Measurements from ENCODE around the gene RPP21.
A peak's percentile ranks its signal among the peaks of the same experiment; 100 is the strongest.

Gene RPP21

GRCh38 chr6:30344868-30345671 is at the start of gene RPP21 (continued):
- TF ChIP-seq KLF17 (tag by site-specific recombination; IDR thresholded peaks at IDR 0.05) (peak; percentile 96), GLI2 (tag by site-specific recombination; IDR thresholded peaks at IDR 0.05; ENCODE audit: borderline replicate concordance, low read depth) (no peak), ZNF639 (tag by site-specific recombination; IDR thresholded peaks at IDR 0.05) (peak; percentile 84), BCL11B (tag by site-specific recombination; IDR thresholded peaks at IDR 0.05; ENCODE audit: low read depth) (no peak), ZNF658 (tag by site-specific recombination; IDR thresholded peaks at IDR 0.05) (no peak), ZNF391 (tag by site-specific recombination; IDR thresholded peaks at IDR 0.05; ENCODE audit: borderline replicate concordance, low read depth) (peak; percentile 85; the same call in 1 of the 2 replicates), ZFP69B (tag by site-specific recombination; IDR thresholded peaks at IDR 0.05) (0 out of 2 replicates have a peak, but pooled peaks have one; percentile 52), FEZF1 (tag by site-specific recombination; IDR thresholded peaks at IDR 0.05) (no peak), ZIC2 (tag by site-specific recombination; IDR thresholded peaks at IDR 0.05) (peak; percentile 50), ZNF2 (tag by site-specific recombination; IDR thresholded peaks at IDR 0.05) (peak; percentile 78), GLIS2 (tag by site-specific recombination; IDR thresholded peaks at IDR 0.05) (peak; percentile 94), ZNF292 (tag by site-specific recombination; IDR thresholded peaks at IDR 0.05; ENCODE audit: borderline replicate concordance, low read depth) (no peak), SP7 (tag by site-specific recombination; IDR thresholded peaks at IDR 0.05) (peak; percentile 85), ZEB2 (tag by site-specific recombination; IDR thresholded peaks at IDR 0.05) (peak; percentile 95), ZNF600 (tag by site-specific recombination; IDR thresholded peaks at IDR 0.05) (peak; percentile 94), YY1 (tag by site-specific recombination; IDR thresholded peaks at IDR 0.05) (peak; percentile 85), ZNF174 (tag by site-specific recombination; IDR thresholded peaks at IDR 0.05) (no peak), ZNF146 (tag by site-specific recombination; IDR thresholded peaks at IDR 0.05) (peak; percentile 51; the same call in 1 of the 2 replicates), TSHZ1 (tag by site-specific recombination; IDR thresholded peaks at IDR 0.05; ENCODE audit: borderline replicate concordance) (no peak), KLF7 (tag by site-specific recombination; IDR thresholded peaks at IDR 0.05; ENCODE audit: borderline replicate concordance) (peak; percentile 82; the same call in 1 of the 2 replicates), ZNF544 (tag by site-specific recombination; IDR thresholded peaks at IDR 0.05) (no peak), ZNF133 (tag by site-specific recombination; IDR thresholded peaks at IDR 0.05) (no peak), ZNF10 (tag by site-specific recombination; IDR thresholded peaks at IDR 0.05) (peak; percentile 90), GLIS1 (tag by site-specific recombination; IDR thresholded peaks at IDR 0.05) (peak; percentile 62; the same call in 1 of the 2 replicates), SCRT1 (tag by site-specific recombination; IDR thresholded peaks at IDR 0.05; ENCODE audit: borderline replicate concordance) (no peak), REST (tag by site-specific recombination; IDR thresholded peaks at IDR 0.05) (peak; percentile 33; the same call in 1 of the 2 replicates), PRDM1 (tag by site-specific recombination; IDR thresholded peaks at IDR 0.05) (no peak), OSR2 (tag by site-specific recombination; IDR thresholded peaks at IDR 0.05) (no peak), ZSCAN4 (tag by site-specific recombination; IDR thresholded peaks at IDR 0.05) (0 out of 2 replicates have a peak, but pooled peaks have one; percentile 36), ZNF677 (tag by site-specific recombination; IDR thresholded peaks at IDR 0.05) (no peak)
